ENCODE results near the gene ADAMTS2. TPM values are rescaled to one million over a fixed set of nuclear protein-coding genes. Genes with fewer than 3 reads are reported as not detected.

Gene ADAMTS2
- polyA plus RNA-seq, 3 donors: 0.74 to 2.3 TPM; not detected in 1

GRCh38 chr5:179141867-179142266, 203.4 kb downstream of the ADAMTS2 start:
- H3K79me2 ChIP-seq (ENCODE audit: insufficient read depth, low read length): no peaks in the 10 kb centered on the region
- no peak overlapping the region for H3K4me2 ChIP-seq (replicated peaks; ENCODE audit: extremely low read depth, low read length, poor library complexity, severe bottlenecking)
- Mint-ChIP-seq H3K36me3 (no peaks in the 10 kb centered on the region), H3K27me3 (ENCODE audit: low read depth in 3 of 3) (peaks cover 0 to 3% (median 2%) of the 10 kb centered on the region in 3 donors), H3K27ac (no peak overlapping the region), H3K4me1 (peaks cover 4% of the 10 kb centered on the region), H3K4me3 (no peak overlapping the region), H3K9me3 (peaks cover 0 to 12% (median 3%) of the 10 kb centered on the region in 7 donors)
- no peaks in the 10 kb centered on the region for H3K36me3 ChIP-seq (replicated peaks in 1 of 2; ENCODE audit: control insufficient read depth in 1 of 2, insufficient read depth in 2 of 2, low read length in 2 of 2)
- H2AFZ ChIP-seq (ENCODE audit: insufficient read depth, low read depth, low read length, poor library complexity, severe bottlenecking): no peak overlapping the region
- H3K9ac ChIP-seq (ENCODE audit: insufficient read depth, low read length, poor library complexity, severe bottlenecking): no peak overlapping the region
- H3K27me3 ChIP-seq (ENCODE audit: control insufficient read depth in 2 of 2, insufficient read depth in 2 of 2, low read length in 2 of 2): no peaks in the 10 kb centered on the region
- no peaks in the 10 kb centered on the region for H3K4me1 ChIP-seq (ENCODE audit: control insufficient read depth in 1 of 2, insufficient read depth in 2 of 2, low read length in 2 of 2)
- no peak overlapping the region for H3K4me3 ChIP-seq (replicated peaks in 1 of 3; ENCODE audit: low read depth in 2 of 3, low read length in 3 of 3)
- no peaks in the 10 kb centered on the region for H4K20me1 ChIP-seq (ENCODE audit: insufficient read depth, low read length)
- intact Hi-C loops (cut with micrococcal nuclease): no loop called here
- H3K9me3 ChIP-seq (replicated peaks in 1 of 2; ENCODE audit: control insufficient read depth in 1 of 2, insufficient read depth in 1 of 2, low read length in 2 of 2): no peaks in the 10 kb centered on the region
- TF ChIP-seq CTCF (IDR thresholded peaks at IDR 0.05): no peak
- DNase-seq: no peak
- WGBS (ENCODE audit: insufficient coverage): no CpG with 5 or more reads among the region's 1 CpG
- H3K27ac ChIP-seq (ENCODE audit: low read depth in 1 of 2, low read length in 2 of 2): no peak overlapping the region

- no peaks in the 10 kb centered on the region for H3K27me3 ChIP-seq (ENCODE audit: control insufficient read depth in 2 of 2, insufficient read depth in 2 of 2, low read length in 2 of 2)
- H3K9me3 Mint-ChIP-seq: peaks cover 0 to 8% (median 4%) of the 10 kb centered on the region in 7 donors
- H3K4me3 Mint-ChIP-seq: no peak overlapping the region
- no peaks in the 10 kb centered on the region for H3K36me3 ChIP-seq (replicated peaks in 1 of 2; ENCODE audit: control insufficient read depth in 1 of 2, insufficient read depth in 2 of 2, low read length in 2 of 2)
- H3K4me2 ChIP-seq (replicated peaks; ENCODE audit: extremely low read depth, low read length, poor library complexity, severe bottlenecking): no peak overlapping the region
- H3K4me3 ChIP-seq (replicated peaks in 1 of 3; ENCODE audit: low read depth in 2 of 3, low read length in 3 of 3): no peak overlapping the region
- no peaks in the 10 kb centered on the region for H3K79me2 ChIP-seq (ENCODE audit: insufficient read depth, low read length)
- no peaks in the 10 kb centered on the region for H3K36me3 Mint-ChIP-seq
- TF ChIP-seq CTCF (IDR thresholded peaks at IDR 0.05): no peak
- H3K9me3 ChIP-seq (replicated peaks in 1 of 2; ENCODE audit: control insufficient read depth in 1 of 2, insufficient read depth in 1 of 2, low read length in 2 of 2): peaks cover 0 to 6% of the 10 kb centered on the region in 2 donors
- H4K20me1 ChIP-seq (ENCODE audit: insufficient read depth, low read length): no peaks in the 10 kb centered on the region
- H3K27ac ChIP-seq (ENCODE audit: low read depth in 1 of 2, low read length in 2 of 2): no peak overlapping the region
- H3K27ac Mint-ChIP-seq: no peak overlapping the region
- no peak overlapping the region for H2AFZ ChIP-seq (ENCODE audit: insufficient read depth, low read depth, low read length, poor library complexity, severe bottlenecking)
- H3K9ac ChIP-seq (ENCODE audit: insufficient read depth, low read length, poor library complexity, severe bottlenecking): no peak overlapping the region
- no CpG with 5 or more reads among the region's 3 CpGs for WGBS (ENCODE audit: insufficient coverage)
- intact Hi-C loops (cut with micrococcal nuclease): no loop called here
- peaks cover 0 to 3% (median 0%) of the 10 kb centered on the region in 3 donors for H3K27me3 Mint-ChIP-seq (ENCODE audit: low read depth in 3 of 3)
- no peaks in the 10 kb centered on the region for H3K4me1 ChIP-seq (ENCODE audit: control insufficient read depth in 1 of 2, insufficient read depth in 2 of 2, low read length in 2 of 2)
- peaks cover 4% of the 10 kb centered on the region for H3K4me1 Mint-ChIP-seq
- DNase-seq: no peak
Observed at GRCh38 chr5:179140293-179140692, 205.0 kb downstream of the ADAMTS2 start.
